ENCODE data around the gene TBC1D4.

DNA sequence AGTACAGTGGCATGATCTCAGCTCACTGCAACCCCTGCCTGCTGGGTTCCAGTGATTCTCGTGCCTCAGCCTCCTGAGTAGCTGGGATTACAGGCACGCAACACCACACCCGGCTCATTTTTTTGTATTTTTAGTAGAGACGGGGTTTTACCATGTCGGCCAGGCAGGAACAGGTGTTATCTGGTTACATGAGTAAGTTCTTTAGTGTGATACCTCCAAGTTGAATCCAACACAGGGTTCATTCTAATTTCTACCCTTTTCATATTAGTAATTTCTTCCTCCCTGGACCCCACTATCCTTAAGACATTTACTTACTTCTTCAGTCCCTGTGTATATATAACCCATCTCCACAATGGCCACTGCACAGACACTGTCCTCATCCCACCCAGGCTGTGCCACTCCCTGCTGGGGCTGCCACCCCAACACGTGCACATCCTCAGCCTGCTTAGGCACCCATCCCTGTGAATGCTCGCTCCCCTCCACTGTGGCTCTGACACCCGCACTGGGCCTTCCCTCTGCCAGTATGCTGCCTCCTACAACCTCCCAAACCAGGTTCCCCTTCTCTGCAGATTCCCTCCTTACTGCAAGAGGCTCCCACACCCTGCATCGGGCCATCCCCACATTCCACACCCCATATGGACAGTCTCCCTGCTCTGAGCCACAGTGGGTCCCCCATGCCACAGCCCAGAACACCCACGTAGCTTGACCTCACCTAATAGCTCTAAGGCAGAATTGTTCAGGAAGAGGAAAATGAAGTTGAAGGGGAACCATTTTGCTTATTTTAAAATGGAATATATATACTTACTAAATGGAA, 147.1 kb downstream of the TBC1D4 start:
- TF ChIP-seq, protein P1, sequence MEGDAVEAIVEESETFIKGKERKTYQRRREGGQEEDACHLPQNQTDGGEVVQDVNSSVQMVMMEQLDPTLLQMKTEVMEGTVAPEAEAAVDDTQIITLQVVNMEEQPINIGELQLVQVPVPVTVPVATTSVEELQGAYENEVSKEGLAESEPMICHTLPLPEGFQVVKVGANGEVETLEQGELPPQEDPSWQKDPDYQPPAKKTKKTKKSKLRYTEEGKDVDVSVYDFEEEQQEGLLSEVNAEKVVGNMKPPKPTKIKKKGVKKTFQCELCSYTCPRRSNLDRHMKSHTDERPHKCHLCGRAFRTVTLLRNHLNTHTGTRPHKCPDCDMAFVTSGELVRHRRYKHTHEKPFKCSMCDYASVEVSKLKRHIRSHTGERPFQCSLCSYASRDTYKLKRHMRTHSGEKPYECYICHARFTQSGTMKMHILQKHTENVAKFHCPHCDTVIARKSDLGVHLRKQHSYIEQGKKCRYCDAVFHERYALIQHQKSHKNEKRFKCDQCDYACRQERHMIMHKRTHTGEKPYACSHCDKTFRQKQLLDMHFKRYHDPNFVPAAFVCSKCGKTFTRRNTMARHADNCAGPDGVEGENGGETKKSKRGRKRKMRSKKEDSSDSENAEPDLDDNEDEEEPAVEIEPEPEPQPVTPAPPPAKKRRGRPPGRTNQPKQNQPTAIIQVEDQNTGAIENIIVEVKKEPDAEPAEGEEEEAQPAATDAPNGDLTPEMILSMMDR (IDR thresholded peaks at IDR 0.05), result no peak
- no peak for TF ChIP-seq POLR2A (IDR thresholded peaks at IDR 0.05)
